Measurements from ENCODE around the gene CCDC85A. TPM values are rescaled to one million over a fixed set of nuclear protein-coding genes. Genes with fewer than 3 reads are reported as not detected.

Gene CCDC85A
- total and polyA plus RNA-seq, 2 experiments from 2014 or later: 0.21 to 0.24 TPM

DNA sequence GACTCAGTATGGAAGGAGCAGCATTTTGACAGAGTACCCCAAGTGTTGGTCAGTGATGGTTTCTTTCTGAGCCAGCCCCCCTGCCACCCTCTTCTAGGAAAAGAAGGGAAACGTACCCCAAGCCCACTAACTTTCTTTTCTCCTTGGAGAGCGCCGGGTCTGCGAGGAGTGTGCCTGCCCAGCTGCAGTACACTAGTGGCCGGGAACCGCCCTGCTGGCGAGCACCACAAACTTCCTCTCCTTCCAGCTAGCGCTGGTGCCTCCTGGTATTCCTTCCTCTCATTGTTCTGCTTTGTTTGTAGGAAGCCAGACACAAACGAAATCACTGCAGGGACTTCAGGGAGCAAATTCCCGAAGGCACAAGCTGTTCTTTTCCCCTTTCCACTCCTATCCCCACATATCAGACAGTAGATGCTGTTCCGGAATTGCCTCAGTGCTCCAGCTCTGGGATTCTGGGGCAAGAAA is 1.8 kb downstream of the CCDC85A start:
- Mint-ChIP-seq H3K27me3 (ENCODE audit: insufficient read depth, low read depth, poor library complexity) (peaks cover 76% of the 10 kb centered on the region), H3K9me3 (peaks cover 1% of the 10 kb centered on the region; the same call in 1 of the 3 replicates), H3K36me3 (ENCODE audit: low read depth) (no peaks in the 10 kb centered on the region), H3K27ac (no peak overlapping the region), H3K4me3 (peak overlapping the region; percentile 79), H3K4me1 (peaks cover 20% of the 10 kb centered on the region)
- Histone ChIP-seq H3K79me2 (replicated peaks; ENCODE audit: insufficient read depth) (no peaks in the 10 kb centered on the region), H4K20me1 (replicated peaks; ENCODE audit: insufficient read depth) (peaks cover 19% of the 10 kb centered on the region), H3K4me1 (ENCODE audit: insufficient read depth) (peaks cover 7% of the 10 kb centered on the region), H3K27me3 (ENCODE audit: insufficient read depth) (peaks cover 97% of the 10 kb centered on the region), H3K27ac (ENCODE audit: low read depth) (no peak overlapping the region), H3K9me2 (ENCODE audit: insufficient read depth) (no peaks in the 10 kb centered on the region), H3K36me3 (ENCODE audit: insufficient read depth) (no peaks in the 10 kb centered on the region), H3K4me2 (peak overlapping the region; percentile 90), H3F3A (replicated peaks; ENCODE audit: low read depth) (0 out of 2 replicates have a peak, but pooled peaks cover 3% of the 10 kb centered on the region), H3K4me3 (peak overlapping the region; percentile 70), H2AFZ (peak overlapping the region; percentile 91; the same call in 1 of the 2 replicates)
- TF ChIP-seq ZNF114 (CRISPR knock-in tag; IDR thresholded peaks at IDR 0.05) (no peak), POLR2AphosphoS5 (IDR thresholded peaks at IDR 0.05; ENCODE audit: low read depth) (no peak), EZH2 (IDR thresholded peaks at IDR 0.05; ENCODE audit: low read depth, unreplicated experiment) (peak; percentile 8), JUNB (IDR thresholded peaks at IDR 0.05; ENCODE audit: unreplicated experiment) (no peak), STAT1 (IDR thresholded peaks at IDR 0.05; ENCODE audit: unreplicated experiment) (no peak), ZNF331 (CRISPR knock-in tag; IDR thresholded peaks at IDR 0.05; ENCODE audit: low read depth) (no peak), CREB1 (CRISPR knock-in tag; IDR thresholded peaks at IDR 0.05; ENCODE audit: low read depth) (no peak), EZH2phosphoT487 (IDR thresholded peaks at IDR 0.05; ENCODE audit: unreplicated experiment) (no peak)
- TF ChIP-seq, protein P1, sequence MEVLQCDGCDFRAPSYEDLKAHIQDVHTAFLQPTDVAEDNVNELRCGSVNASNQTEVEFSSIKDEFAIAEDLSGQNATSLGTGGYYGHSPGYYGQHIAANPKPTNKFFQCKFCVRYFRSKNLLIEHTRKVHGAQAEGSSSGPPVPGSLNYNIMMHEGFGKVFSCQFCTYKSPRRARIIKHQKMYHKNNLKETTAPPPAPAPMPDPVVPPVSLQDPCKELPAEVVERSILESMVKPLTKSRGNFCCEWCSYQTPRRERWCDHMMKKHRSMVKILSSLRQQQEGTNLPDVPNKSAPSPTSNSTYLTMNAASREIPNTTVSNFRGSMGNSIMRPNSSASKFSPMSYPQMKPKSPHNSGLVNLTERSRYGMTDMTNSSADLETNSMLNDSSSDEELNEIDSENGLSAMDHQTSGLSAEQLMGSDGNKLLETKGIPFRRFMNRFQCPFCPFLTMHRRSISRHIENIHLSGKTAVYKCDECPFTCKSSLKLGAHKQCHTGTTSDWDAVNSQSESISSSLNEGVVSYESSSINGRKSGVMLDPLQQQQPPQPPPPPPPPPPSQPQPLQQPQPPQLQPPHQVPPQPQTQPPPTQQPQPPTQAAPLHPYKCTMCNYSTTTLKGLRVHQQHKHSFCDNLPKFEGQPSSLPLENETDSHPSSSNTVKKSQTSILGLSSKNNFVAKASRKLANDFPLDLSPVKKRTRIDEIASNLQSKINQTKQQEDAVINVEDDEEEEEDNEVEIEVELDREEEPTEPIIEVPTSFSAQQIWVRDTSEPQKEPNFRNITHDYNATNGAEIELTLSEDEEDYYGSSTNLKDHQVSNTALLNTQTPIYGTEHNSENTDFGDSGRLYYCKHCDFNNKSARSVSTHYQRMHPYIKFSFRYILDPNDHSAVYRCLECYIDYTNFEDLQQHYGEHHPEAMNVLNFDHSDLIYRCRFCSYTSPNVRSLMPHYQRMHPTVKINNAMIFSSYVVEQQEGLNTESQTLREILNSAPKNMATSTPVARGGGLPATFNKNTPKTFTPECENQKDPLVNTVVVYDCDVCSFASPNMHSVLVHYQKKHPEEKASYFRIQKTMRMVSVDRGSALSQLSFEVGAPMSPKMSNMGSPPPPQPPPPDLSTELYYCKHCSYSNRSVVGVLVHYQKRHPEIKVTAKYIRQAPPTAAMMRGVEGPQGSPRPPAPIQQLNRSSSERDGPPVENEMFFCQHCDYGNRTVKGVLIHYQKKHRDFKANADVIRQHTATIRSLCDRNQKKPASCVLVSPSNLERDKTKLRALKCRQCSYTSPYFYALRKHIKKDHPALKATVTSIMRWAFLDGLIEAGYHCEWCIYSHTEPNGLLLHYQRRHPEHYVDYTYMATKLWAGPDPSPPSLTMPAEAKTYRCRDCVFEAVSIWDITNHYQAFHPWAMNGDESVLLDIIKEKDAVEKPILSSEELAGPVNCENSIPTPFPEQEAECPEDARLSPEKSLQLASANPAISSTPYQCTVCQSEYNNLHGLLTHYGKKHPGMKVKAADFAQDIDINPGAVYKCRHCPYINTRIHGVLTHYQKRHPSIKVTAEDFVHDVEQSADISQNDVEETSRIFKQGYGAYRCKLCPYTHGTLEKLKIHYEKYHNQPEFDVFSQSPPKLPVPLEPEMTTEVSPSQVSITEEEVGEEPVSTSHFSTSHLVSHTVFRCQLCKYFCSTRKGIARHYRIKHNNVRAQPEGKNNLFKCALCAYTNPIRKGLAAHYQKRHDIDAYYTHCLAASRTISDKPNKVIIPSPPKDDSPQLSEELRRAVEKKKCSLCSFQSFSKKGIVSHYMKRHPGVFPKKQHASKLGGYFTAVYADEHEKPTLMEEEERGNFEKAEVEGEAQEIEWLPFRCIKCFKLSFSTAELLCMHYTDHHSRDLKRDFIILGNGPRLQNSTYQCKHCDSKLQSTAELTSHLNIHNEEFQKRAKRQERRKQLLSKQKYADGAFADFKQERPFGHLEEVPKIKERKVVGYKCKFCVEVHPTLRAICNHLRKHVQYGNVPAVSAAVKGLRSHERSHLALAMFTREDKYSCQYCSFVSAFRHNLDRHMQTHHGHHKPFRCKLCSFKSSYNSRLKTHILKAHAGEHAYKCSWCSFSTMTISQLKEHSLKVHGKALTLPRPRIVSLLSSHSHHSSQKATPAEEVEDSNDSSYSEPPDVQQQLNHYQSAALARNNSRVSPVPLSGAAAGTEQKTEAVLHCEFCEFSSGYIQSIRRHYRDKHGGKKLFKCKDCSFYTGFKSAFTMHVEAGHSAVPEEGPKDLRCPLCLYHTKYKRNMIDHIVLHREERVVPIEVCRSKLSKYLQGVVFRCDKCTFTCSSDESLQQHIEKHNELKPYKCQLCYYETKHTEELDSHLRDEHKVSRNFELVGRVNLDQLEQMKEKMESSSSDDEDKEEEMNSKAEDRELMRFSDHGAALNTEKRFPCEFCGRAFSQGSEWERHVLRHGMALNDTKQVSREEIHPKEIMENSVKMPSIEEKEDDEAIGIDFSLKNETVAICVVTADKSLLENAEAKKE (CRISPR knock-in tag; IDR thresholded peaks at IDR 0.05): no peak
- TF ChIP-seq, protein P2, sequence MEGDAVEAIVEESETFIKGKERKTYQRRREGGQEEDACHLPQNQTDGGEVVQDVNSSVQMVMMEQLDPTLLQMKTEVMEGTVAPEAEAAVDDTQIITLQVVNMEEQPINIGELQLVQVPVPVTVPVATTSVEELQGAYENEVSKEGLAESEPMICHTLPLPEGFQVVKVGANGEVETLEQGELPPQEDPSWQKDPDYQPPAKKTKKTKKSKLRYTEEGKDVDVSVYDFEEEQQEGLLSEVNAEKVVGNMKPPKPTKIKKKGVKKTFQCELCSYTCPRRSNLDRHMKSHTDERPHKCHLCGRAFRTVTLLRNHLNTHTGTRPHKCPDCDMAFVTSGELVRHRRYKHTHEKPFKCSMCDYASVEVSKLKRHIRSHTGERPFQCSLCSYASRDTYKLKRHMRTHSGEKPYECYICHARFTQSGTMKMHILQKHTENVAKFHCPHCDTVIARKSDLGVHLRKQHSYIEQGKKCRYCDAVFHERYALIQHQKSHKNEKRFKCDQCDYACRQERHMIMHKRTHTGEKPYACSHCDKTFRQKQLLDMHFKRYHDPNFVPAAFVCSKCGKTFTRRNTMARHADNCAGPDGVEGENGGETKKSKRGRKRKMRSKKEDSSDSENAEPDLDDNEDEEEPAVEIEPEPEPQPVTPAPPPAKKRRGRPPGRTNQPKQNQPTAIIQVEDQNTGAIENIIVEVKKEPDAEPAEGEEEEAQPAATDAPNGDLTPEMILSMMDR (conservative IDR thresholded peaks at IDR 0.05; ENCODE audit: low read depth in 2 of 2): peak in 1 of 2 experiments; percentile 34; a peak in 2 of 4 replicates
- TF ChIP-seq, protein P3, sequence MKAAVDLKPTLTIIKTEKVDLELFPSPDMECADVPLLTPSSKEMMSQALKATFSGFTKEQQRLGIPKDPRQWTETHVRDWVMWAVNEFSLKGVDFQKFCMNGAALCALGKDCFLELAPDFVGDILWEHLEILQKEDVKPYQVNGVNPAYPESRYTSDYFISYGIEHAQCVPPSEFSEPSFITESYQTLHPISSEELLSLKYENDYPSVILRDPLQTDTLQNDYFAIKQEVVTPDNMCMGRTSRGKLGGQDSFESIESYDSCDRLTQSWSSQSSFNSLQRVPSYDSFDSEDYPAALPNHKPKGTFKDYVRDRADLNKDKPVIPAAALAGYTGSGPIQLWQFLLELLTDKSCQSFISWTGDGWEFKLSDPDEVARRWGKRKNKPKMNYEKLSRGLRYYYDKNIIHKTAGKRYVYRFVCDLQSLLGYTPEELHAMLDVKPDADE (IDR thresholded peaks at IDR 0.05): no peak
- TF ChIP-seq, protein P4, sequence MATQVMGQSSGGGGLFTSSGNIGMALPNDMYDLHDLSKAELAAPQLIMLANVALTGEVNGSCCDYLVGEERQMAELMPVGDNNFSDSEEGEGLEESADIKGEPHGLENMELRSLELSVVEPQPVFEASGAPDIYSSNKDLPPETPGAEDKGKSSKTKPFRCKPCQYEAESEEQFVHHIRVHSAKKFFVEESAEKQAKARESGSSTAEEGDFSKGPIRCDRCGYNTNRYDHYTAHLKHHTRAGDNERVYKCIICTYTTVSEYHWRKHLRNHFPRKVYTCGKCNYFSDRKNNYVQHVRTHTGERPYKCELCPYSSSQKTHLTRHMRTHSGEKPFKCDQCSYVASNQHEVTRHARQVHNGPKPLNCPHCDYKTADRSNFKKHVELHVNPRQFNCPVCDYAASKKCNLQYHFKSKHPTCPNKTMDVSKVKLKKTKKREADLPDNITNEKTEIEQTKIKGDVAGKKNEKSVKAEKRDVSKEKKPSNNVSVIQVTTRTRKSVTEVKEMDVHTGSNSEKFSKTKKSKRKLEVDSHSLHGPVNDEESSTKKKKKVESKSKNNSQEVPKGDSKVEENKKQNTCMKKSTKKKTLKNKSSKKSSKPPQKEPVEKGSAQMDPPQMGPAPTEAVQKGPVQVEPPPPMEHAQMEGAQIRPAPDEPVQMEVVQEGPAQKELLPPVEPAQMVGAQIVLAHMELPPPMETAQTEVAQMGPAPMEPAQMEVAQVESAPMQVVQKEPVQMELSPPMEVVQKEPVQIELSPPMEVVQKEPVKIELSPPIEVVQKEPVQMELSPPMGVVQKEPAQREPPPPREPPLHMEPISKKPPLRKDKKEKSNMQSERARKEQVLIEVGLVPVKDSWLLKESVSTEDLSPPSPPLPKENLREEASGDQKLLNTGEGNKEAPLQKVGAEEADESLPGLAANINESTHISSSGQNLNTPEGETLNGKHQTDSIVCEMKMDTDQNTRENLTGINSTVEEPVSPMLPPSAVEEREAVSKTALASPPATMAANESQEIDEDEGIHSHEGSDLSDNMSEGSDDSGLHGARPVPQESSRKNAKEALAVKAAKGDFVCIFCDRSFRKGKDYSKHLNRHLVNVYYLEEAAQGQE (IDR thresholded peaks at IDR 0.05; ENCODE audit: unreplicated experiment): no peak
- DNase-seq (ENCODE audit: low spot score): peak; percentile 79
- ATAC-seq: peak; percentile 52

All from GM23338 (cell line).